Esophagus muscularis mucosa (tissue), 4 donors: ENCODE data around the gene TRIM3. TPM values are rescaled to one million over a fixed set of nuclear protein-coding genes. Genes with fewer than 3 reads are reported as not detected.

Source experiments
- DNase-seq: peaks from one replicate; pipeline ENCODE4 v3.0.0-alpha.2; 2017; ENCODE audit errors: extremely low spot score
- H3K27ac ChIP-seq, 4 donors: fragments of 200-600 bp; sonication (generic); replicated peaks in 1 of 4; 1 replicate in 3 of 4; 2 replicates in 1 of 4; pipeline ENCODE4 v1.5.1; 2016 to 2019; ENCODE audit warnings: mild to moderate bottlenecking in 1 of 4
- H3K27me3 ChIP-seq, 4 donors: fragments of 200-600 bp; sonication (generic); one replicate each; pipeline versions ENCODE4 v1.5.1 to v1.6.0; 2016 to 2019
- H3K36me3 ChIP-seq, 4 donors: fragments of 200-600 bp; sonication (generic); one replicate each; pipeline ENCODE4 v1.5.1; 2016 to 2019
- H3K4me1 ChIP-seq, 4 donors: fragments of 200-600 bp; sonication (generic); one replicate each; pipeline ENCODE4 v1.5.1; 2016 to 2019
- H3K4me3 ChIP-seq, 4 donors: fragments of 200-600 bp; sonication (generic); 1 replicate in 2 of 4; 2 replicates in 2 of 4; pipeline ENCODE4 v1.5.1; 2016 to 2019; ENCODE audit warnings: mild to moderate bottlenecking in 4 of 4, moderate library complexity in 1 of 4
- H3K9me3 ChIP-seq, 4 donors: fragments of 200-600 bp; sonication (generic); 1 replicate in 3 of 4; 2 replicates in 1 of 4; pipeline ENCODE4 v1.5.1; 2016 to 2019
- CTCF ChIP-seq, 3 experiments: fragments of 200-600 bp in 2 of 3; fragments of 450-650 bp in 1 of 3; sonication (generic) in 2 of 3; IDR thresholded peaks; one replicate each; pipeline ENCODE4 v1.5.1; 2017 to 2019; ENCODE audit warnings: antibody characterized with exemption in 3 of 3, mild to moderate bottlenecking in 2 of 3, moderate library complexity in 1 of 3
- EP300 ChIP-seq: sonication (generic); formaldehyde crosslinking; IDR thresholded peaks from one replicate; pipeline ENCODE4 v1.6.1; 2017; ENCODE audit warnings: antibody characterized with exemption
- POLR2A ChIP-seq: fragments of 450-650 bp; IDR thresholded peaks from one replicate; pipeline ENCODE4 v1.6.1; 2017; ENCODE audit warnings: antibody characterized with exemption, moderate library complexity, mild to moderate bottlenecking, low read depth
- POLR2AphosphoS5 ChIP-seq, 2 donors: sonication (generic); formaldehyde crosslinking; IDR thresholded peaks; one replicate each; pipeline ENCODE4 v1.6.1; 2017; ENCODE audit warnings: antibody characterized with exemption in 2 of 2
- WGBS: methylation state at CpG from one replicate; pipeline ENCODE4 v1.1.5; 2018; 5-methylcytosine and 5-hydroxymethylcytosine counted together
- intact Hi-C: fragments of 100-400 bp; cut with DNase I; formaldehyde crosslinking; loops from one replicate; pipeline ENCODE4 v1.15.1; 2023
- total RNA-seq, 4 donors: library from RNA; depleted of rRNA; stranded (reverse); fragments of >200 nt; gene quantifications; one replicate each; pipeline versions ENCODE4 v1.1.0 to v1.2.1, GENCODE V29; 2016

TRIM3 gene
- total RNA-seq, 4 donors from 2014 or later: 26.6 to 47.6 (median 35.3) TPM

GRCh38 chr11:6488342-6488741 lies 14.6 kb upstream of the TRIM3 start:
- no peaks in the 10 kb centered on the region for H3K9me3 ChIP-seq
- peaks cover 0 to 90% (median 51%) of the 10 kb centered on the region in 4 donors for H3K36me3 ChIP-seq
- H3K27ac ChIP-seq: no peak overlapping the region
- intact Hi-C loops: no loop called here
- H3K27me3 ChIP-seq: no peaks in the 10 kb centered on the region
- 88% methylated on average over 6 of the region's 6 CpGs for WGBS
- no peak for DNase-seq
- peaks cover 0 to 3% (median under 1%) of the 10 kb centered on the region in 4 donors for H3K4me1 ChIP-seq
- no peak overlapping the region for H3K4me3 ChIP-seq
- TF ChIP-seq POLR2A (no peak), EP300 (no peak), CTCF (IDR thresholded peaks at IDR 0.05) (no peak), POLR2AphosphoS5 (IDR thresholded peaks at IDR 0.05) (no peak)

GRCh38 chr11:6486938-6487337 lies 13.2 kb upstream of the TRIM3 start:
- TF ChIP-seq POLR2AphosphoS5 (IDR thresholded peaks at IDR 0.05) (no peak), POLR2A (no peak), CTCF (IDR thresholded peaks at IDR 0.05) (no peak), EP300 (no peak)
- Histone ChIP-seq H3K27ac (no peak overlapping the region), H3K4me3 (no peak overlapping the region), H3K4me1 (peaks cover 11 to 17% (median 13%) of the 10 kb centered on the region in 4 donors), H3K36me3 (peaks cover 0 to 88% (median 54%) of the 10 kb centered on the region in 4 donors), H3K27me3 (no peaks in the 10 kb centered on the region), H3K9me3 (no peaks in the 10 kb centered on the region)
- intact Hi-C loops: no loop called here
- no peak for DNase-seq
- WGBS: 97% methylated on average over 1 of the region's 1 CpG

- 93% methylated on average over 3 of the region's 3 CpGs for WGBS
- H3K4me3 ChIP-seq: no peak overlapping the region
- TF ChIP-seq CTCF (IDR thresholded peaks at IDR 0.05): no peak
- no peak for TF ChIP-seq POLR2AphosphoS5 (IDR thresholded peaks at IDR 0.05)
- TF ChIP-seq EP300: no peak
- no peak for TF ChIP-seq POLR2A
- no peaks in the 10 kb centered on the region for H3K27me3 ChIP-seq
- no peak overlapping the region for H3K27ac ChIP-seq
- no peaks in the 10 kb centered on the region for H3K9me3 ChIP-seq
- DNase-seq: no peak
- peaks cover 14 to 20% (median 16%) of the 10 kb centered on the region in 4 donors for H3K4me1 ChIP-seq
- H3K36me3 ChIP-seq: peaks cover 0 to 86% (median 51%) of the 10 kb centered on the region in 4 donors
- intact Hi-C loops: no loop called here
These were observed 12.5 kb upstream of the TRIM3 start for GRCh38 chr11:6486256-6486655.

GRCh38 chr11:6485661-6486060 lies 11.9 kb upstream of the TRIM3 start:
- Histone ChIP-seq H3K4me1 (peaks cover 15 to 23% (median 19%) of the 10 kb centered on the region in 4 donors), H3K27ac (no peak overlapping the region), H3K36me3 (peaks cover 0 to 84% (median 50%) of the 10 kb centered on the region in 4 donors), H3K4me3 (no peak overlapping the region), H3K27me3 (no peaks in the 10 kb centered on the region), H3K9me3 (no peaks in the 10 kb centered on the region)
- no peak for DNase-seq
- WGBS: 94% methylated on average over 3 of the region's 3 CpGs
- TF ChIP-seq POLR2A (no peak), POLR2AphosphoS5 (IDR thresholded peaks at IDR 0.05) (no peak), EP300 (no peak), CTCF (IDR thresholded peaks at IDR 0.05) (no peak)
- intact Hi-C loops: no loop called here

- Histone ChIP-seq H3K27ac (peak overlapping the region in 1 of 4 donors; percentile 91), H3K4me3 (no peak overlapping the region), H3K9me3 (no peaks in the 10 kb centered on the region), H3K36me3 (peaks cover 8 to 74% (median 54%) of the 10 kb centered on the region in 4 donors), H3K4me1 (peaks cover 20 to 46% (median 34%) of the 10 kb centered on the region in 4 donors), H3K27me3 (no peaks in the 10 kb centered on the region)
- no peak for TF ChIP-seq POLR2AphosphoS5 (IDR thresholded peaks at IDR 0.05)
- no peak for TF ChIP-seq EP300
- TF ChIP-seq POLR2A: no peak
- no peak for TF ChIP-seq CTCF (IDR thresholded peaks at IDR 0.05)
- 83% methylated on average over 6 of the region's 6 CpGs for WGBS
- intact Hi-C loops: no loop called here
- no peak for DNase-seq
These were observed 9.3 kb upstream of the TRIM3 start for GRCh38 chr11:6483015-6483414.
